GM21515 (cell line): ENCODE measurements around the gene EPB41L4B.
"Not testable (repeated sequence)": the region's sequence is repeated elsewhere in the genome, so short reads cannot be mapped to it uniquely, and the experiment has no call there.

Source experiments
- ATAC-seq: cut with Tn5 transposase; IDR thresholded peaks from one replicate; pipeline ENCODE4 v1.9.1; 2021; ENCODE audit not compliant: unreplicated experiment

The EPB41L4B gene

GRCh38 chr9:109126671-109127070 is 194.2 kb downstream of the EPB41L4B start:
- ATAC-seq, result not testable (repeated sequence)

DNA sequence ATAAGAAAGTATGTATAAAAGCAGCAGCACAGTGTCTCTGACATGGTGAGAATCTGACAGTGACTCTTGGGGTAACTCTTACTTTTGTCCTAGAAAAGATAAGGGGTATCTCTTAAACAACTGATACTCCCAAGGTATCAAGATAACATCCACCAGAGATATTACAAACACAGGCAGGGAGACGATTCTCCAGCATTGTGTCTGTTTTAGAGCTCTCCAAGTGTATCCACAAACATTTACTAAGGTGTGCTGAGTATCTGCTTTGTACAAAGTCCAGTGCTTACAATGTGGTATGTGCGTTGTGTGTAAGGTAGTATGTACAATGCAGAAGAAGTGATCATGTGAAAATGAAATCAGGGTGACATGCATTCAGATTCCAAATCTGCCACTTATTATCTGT is 196.7 kb downstream of the EPB41L4B start:
- ATAC-seq, result no peak

- peak; percentile 23 for ATAC-seq
Observed at GRCh38 chr9:109122726-109123621, 197.9 kb downstream of the EPB41L4B start.
